IMR-90 (cell line): ENCODE data around the gene SLC38A1. TPM values are rescaled to one million over a fixed set of nuclear protein-coding genes. Genes with fewer than 3 reads are reported as not detected.

Experiments used
- ATAC-seq: fragments of 200-7000 bp; cut with Tn5 transposase; 2 replicates; pipeline ENCODE4 v1.9.1; 2020; ENCODE audit warnings: low read depth, mild to moderate bottlenecking, moderate library complexity
- BruUV-seq: library from RNA; stranded (reverse); fragments of 400-500 nt; replicated peaks from 2 replicates; lab custom pipeline; 2021; lab: Mats Ljungman, UMichigan
- CTCF ChIA-PET: fragments of 300-600 bp; formaldehyde crosslinking; extraction: SDS; loops from one replicate; lab custom pipeline; 2021; ENCODE audit warnings: antibody characterized with exemption; lab: Yijun Ruan, JAX
- POLR2A ChIA-PET: fragments of 300-600 bp; sonication (Branson Sonifier 250); formaldehyde crosslinking; loops from one replicate; lab custom pipeline; 2022; ENCODE audit warnings: antibody characterized with exemption; ENCODE audit not compliant: unreplicated experiment; lab: Charles Lee
- DNase-seq: peaks from one replicate; pipeline ENCODE4 v3.0.0; 2013
- H2AFZ ChIP-seq: replicated peaks from 2 replicates; pipeline ENCODE3; 2013; ENCODE audit warnings: low read length, mild to moderate bottlenecking; ENCODE audit not compliant: poor library complexity
- H2AK5ac ChIP-seq: 2 replicates; pipeline ENCODE4 v1.6.1; 2013; ENCODE audit warnings: low read depth, low read length, inconsistent platforms
- H2AK9ac ChIP-seq: replicated peaks from 2 replicates; pipeline ENCODE3; 2013; ENCODE audit warnings: mild to moderate bottlenecking, low read depth, low read length, moderate library complexity; ENCODE audit not compliant: poor library complexity
- H2BK120ac ChIP-seq: 2 replicates; pipeline ENCODE4 v1.6.1; 2013; ENCODE audit warnings: low read depth, low read length, inconsistent platforms
- H2BK15ac ChIP-seq: 3 replicates; pipeline ENCODE4 v1.6.1; 2013; ENCODE audit warnings: low read depth, low read length, inconsistent platforms
- H2BK20ac ChIP-seq: 2 replicates; pipeline ENCODE4 v1.6.1; 2013; ENCODE audit warnings: low read depth, mild to moderate bottlenecking, inconsistent platforms, low read length, moderate library complexity
- H2BK5ac ChIP-seq: 2 replicates; pipeline ENCODE4 v1.6.1; 2013; ENCODE audit warnings: mild to moderate bottlenecking, low read depth, low read length, inconsistent platforms; ENCODE audit not compliant: poor library complexity, severe bottlenecking
- H3K14ac ChIP-seq: replicated peaks from 2 replicates; pipeline ENCODE4 v1.6.1; 2013; ENCODE audit warnings: low read depth, low read length, inconsistent platforms
- H3K18ac ChIP-seq: 2 replicates; pipeline ENCODE4 v1.6.1; 2013; ENCODE audit warnings: low read depth, low read length, control low read depth
- H3K23ac ChIP-seq: 2 replicates; pipeline ENCODE4 v1.6.1; 2013; ENCODE audit warnings: low read depth, low read length, inconsistent platforms
- H3K27ac ChIP-seq: 2 replicates; pipeline ENCODE4 v1.5.1; 2013; ENCODE audit warnings: mild to moderate bottlenecking, control low read depth, low read length; ENCODE audit not compliant: insufficient read depth
- H3K27me3 ChIP-seq: 2 replicates; pipeline ENCODE4 v1.6.1; 2013; ENCODE audit warnings: low read length; ENCODE audit not compliant: control insufficient read depth, insufficient read depth
- H3K36me3 ChIP-seq: 2 replicates; pipeline ENCODE4 v1.6.1; 2013; ENCODE audit warnings: low read length, mixed read lengths; ENCODE audit not compliant: control insufficient read depth, insufficient read depth
- H3K4ac ChIP-seq: 2 replicates; pipeline ENCODE4 v1.6.1; 2013; ENCODE audit warnings: low read depth, low read length, inconsistent platforms
- H3K4me1 ChIP-seq: 2 replicates; pipeline ENCODE4 v1.6.1; 2013; ENCODE audit warnings: low read length, mixed read lengths; ENCODE audit not compliant: control insufficient read depth, insufficient read depth
- H3K4me2 ChIP-seq: 2 replicates; pipeline ENCODE4 v1.6.1; 2013; ENCODE audit warnings: low read depth, mild to moderate bottlenecking, control low read depth, low read length, moderate library complexity
- H3K4me3 ChIP-seq: 2 replicates; pipeline ENCODE4 v1.5.1; 2013; ENCODE audit warnings: low read depth, mild to moderate bottlenecking, control low read depth, low read length, moderate library complexity; ENCODE audit not compliant: insufficient read depth
- H3K56ac ChIP-seq: 2 replicates; pipeline ENCODE4 v1.6.1; 2013; ENCODE audit warnings: low read length, inconsistent platforms; ENCODE audit not compliant: insufficient read depth; ENCODE audit errors: extremely low read depth
- H3K79me1 ChIP-seq, 2 experiments: 2 replicates each; pipeline ENCODE4 v1.6.1; 2013; ENCODE audit warnings: low read length in 2 of 2, inconsistent platforms in 1 of 2, low read depth in 1 of 2
- H3K9ac ChIP-seq: 2 replicates; pipeline ENCODE4 v1.6.1; 2013; ENCODE audit warnings: low read depth, low read length, control low read depth
- H3K9me1 ChIP-seq: 2 replicates; pipeline ENCODE4 v1.6.1; 2013; ENCODE audit warnings: low read length, inconsistent platforms; ENCODE audit not compliant: insufficient read depth
- H3K9me3 ChIP-seq: 2 replicates; pipeline ENCODE4 v1.6.1; 2013; ENCODE audit warnings: low read length; ENCODE audit not compliant: control insufficient read depth, insufficient read depth
- H4K20me1 ChIP-seq: 2 replicates; pipeline ENCODE4 v1.6.1; 2013; ENCODE audit warnings: low read length, inconsistent platforms; ENCODE audit not compliant: insufficient read depth
- H4K5ac ChIP-seq: 2 replicates; pipeline ENCODE4 v1.6.1; 2013; ENCODE audit warnings: mild to moderate bottlenecking, low read depth, low read length, control low read depth
- H4K8ac ChIP-seq, 2 experiments: 2 replicates each; pipeline ENCODE4 v1.6.1; 2013; ENCODE audit warnings: low read depth in 2 of 2, low read length in 2 of 2, control low read depth in 1 of 2, inconsistent platforms in 1 of 2
- H4K91ac ChIP-seq: 2 replicates; pipeline ENCODE4 v1.6.1; 2013; ENCODE audit warnings: low read depth, low read length, inconsistent platforms; ENCODE audit not compliant: insufficient read depth
- CEBPB ChIP-seq: IDR thresholded peaks from 2 replicates; pipeline ENCODE4 v1.6.1; 2012; ENCODE audit warnings: low read depth, low read length, improper control_type of control experiment
- CHD1 ChIP-seq: IDR thresholded peaks from 2 replicates; pipeline ENCODE4 v1.6.1; 2012; ENCODE audit warnings: low read depth, low read length, improper control_type of control experiment
- CTCF ChIP-seq: conservative IDR thresholded peaks from 2 replicates; pipeline ENCODE4 v1.5.1; 2012; ENCODE audit warnings: mild to moderate bottlenecking, low read depth, low read length, improper control_type of control experiment
- ELK1 ChIP-seq: fragments of 150-350 bp; IDR thresholded peaks from 2 replicates; pipeline ENCODE4 v1.6.1; 2016; ENCODE audit warnings: low read depth, mild to moderate bottlenecking, low read length, moderate library complexity, borderline replicate concordance
- FOS ChIP-seq: fragments of 150-350 bp; IDR thresholded peaks from 2 replicates; pipeline ENCODE4 v1.6.1; 2016; ENCODE audit warnings: low read depth, low read length
- NFE2L2 ChIP-seq: fragments of 150-350 bp; IDR thresholded peaks from 2 replicates; pipeline ENCODE4 v1.6.1; 2016; ENCODE audit warnings: low read depth, mild to moderate bottlenecking, low read length
- RAD21 ChIP-seq: IDR thresholded peaks from 2 replicates; pipeline ENCODE4 v1.6.1; 2012; ENCODE audit warnings: low read length, improper control_type of control experiment
- RCOR1 ChIP-seq: IDR thresholded peaks from 2 replicates; pipeline ENCODE4 v1.6.1; 2012; ENCODE audit warnings: mild to moderate bottlenecking, low read length, improper control_type of control experiment; ENCODE audit not compliant: insufficient replicate concordance
- WGBS, 2 experiments: methylation state at CpG; one replicate each; pipeline versions ENCODE4 v1.1.5 to v1.1.7; 2013; ENCODE audit warnings: missing lambda C conversion rate in 2 of 2; ENCODE audit not compliant: insufficient read length in 1 of 2; ENCODE audit errors: extremely low coverage in 2 of 2; 5-methylcytosine and 5-hydroxymethylcytosine counted together
- dilution Hi-C: fragments of 300-500 bp; cut with HindIII; formaldehyde crosslinking; loops from one replicate; pipeline ENCODE4 v1.14.3; 2018; ENCODE audit warnings: low sequenced_read_pairs; ENCODE audit not compliant: unreplicated experiment
- in situ Hi-C: fragments of 300-500 bp; cut with MboI; formaldehyde crosslinking; loops from 3 replicates; pipeline ENCODE4 v1.14.3; 2019; ENCODE audit warnings: low sequenced_read_pairs, inconsistent platforms, mixed read lengths
- intact Hi-C: fragments of 100-400 bp; cut with micrococcal nuclease; formaldehyde crosslinking; loops from 2 replicates; pipeline ENCODE4 v1.10.0; 2022
- polyA plus RNA-seq, 3 experiments: library from polyadenylated mRNA; depleted of rRNA; stranded (reverse); fragments of >200 nt; gene quantifications; 2 replicates each; pipeline ENCODE4 v1.2.3, GENCODE V29; 2012; ENCODE audit warnings: low replicate concordance in 1 of 3
- total RNA-seq: library from RNA; depleted of rRNA; stranded (reverse); fragments of >200 nt; gene quantifications from 2 replicates; pipeline ENCODE4 v1.2.3, GENCODE V29; 2012

SLC38A1 gene
- total and polyA plus RNA-seq, 2 of the 4 experiments (the other 2 are of a cell fraction): 22.8 to 61.5 TPM

- TF ChIP-seq RCOR1: no peak
These were observed 89.0 kb downstream of the SLC38A1 start (continued) for GRCh38 chr12:46179693-46180452.

- Histone ChIP-seq H3K4me2 (no peak overlapping the region), H3K4me1 (no peaks in the 10 kb centered on the region), H3K23ac (no peak overlapping the region), H3K79me1 (no peaks in the 10 kb centered on the region), H4K8ac (no peak overlapping the region), H3K9ac (no peak overlapping the region), H3K27me3 (no peaks in the 10 kb centered on the region), H2AK9ac (no peak overlapping the region), H3K27ac (no peak overlapping the region), H4K20me1 (no peaks in the 10 kb centered on the region), H2AK5ac (no peak overlapping the region), H2BK20ac (no peak overlapping the region), H3K9me3 (no peaks in the 10 kb centered on the region), H3K9me1 (no peaks in the 10 kb centered on the region), H4K5ac (no peak overlapping the region), H2BK15ac (no peak overlapping the region), H2BK5ac (no peak overlapping the region), H3K14ac (no peak overlapping the region), H2BK120ac (no peak overlapping the region), H3K4ac (no peak overlapping the region), H4K91ac (no peak overlapping the region), H3K56ac (no peak overlapping the region), H3K18ac (no peak overlapping the region), H3K36me3 (no peaks in the 10 kb centered on the region), H2AFZ (no peak overlapping the region), H3K4me3 (no peak overlapping the region)
- POLR2A ChIA-PET: interaction anchor here (0.7 kb wide), 1 partner anchor 60 kb away, joined by 3 read pairs; no protein-coding TSS in a partner anchor
- TF ChIP-seq CTCF (no peak), RAD21 (no peak), FOS (no peak), ELK1 (no peak), RCOR1 (no peak), CHD1 (no peak), CEBPB (no peak), NFE2L2 (no peak)
- ATAC-seq (no peak), DNase-seq (no peak)
- dilution Hi-C loops (no loop called here), in situ Hi-C loops (no loop called here), intact Hi-C loops (no loop called here)
- WGBS, 2 experiments: 65% methylated on average over 2 of the region's 5 CpGs; no CpG with 5 or more reads in 1 of the 2 experiments
- CTCF ChIA-PET: no interaction called here
- no TSS peak for BruUV-seq
These were observed 90.8 kb downstream of the SLC38A1 start for GRCh38 chr12:46177837-46178608.
